Esophagus muscularis mucosa (tissue), 3 donors: Measurements from ENCODE around the gene LIPC.

Source experiments
- POLR2A ChIP-seq: fragments of 450-650 bp; IDR thresholded peaks from one replicate; pipeline ENCODE4 v1.6.1; 2017; ENCODE audit warnings: antibody characterized with exemption, moderate library complexity, mild to moderate bottlenecking, low read depth
- POLR2AphosphoS5 ChIP-seq, 2 donors: sonication (generic); formaldehyde crosslinking; IDR thresholded peaks; one replicate each; pipeline ENCODE4 v1.6.1; 2017; ENCODE audit warnings: antibody characterized with exemption in 2 of 2
- TF ChIP-seq, protein P1 (sequence below), 3 experiments: fragments of 200-600 bp in 2 of 3; fragments of 450-650 bp in 1 of 3; sonication (generic) in 2 of 3; IDR thresholded peaks; one replicate each; pipeline ENCODE4 v1.5.1; 2017 to 2019; ENCODE audit warnings: antibody characterized with exemption in 3 of 3, mild to moderate bottlenecking in 2 of 3, moderate library complexity in 1 of 3

DNA sequence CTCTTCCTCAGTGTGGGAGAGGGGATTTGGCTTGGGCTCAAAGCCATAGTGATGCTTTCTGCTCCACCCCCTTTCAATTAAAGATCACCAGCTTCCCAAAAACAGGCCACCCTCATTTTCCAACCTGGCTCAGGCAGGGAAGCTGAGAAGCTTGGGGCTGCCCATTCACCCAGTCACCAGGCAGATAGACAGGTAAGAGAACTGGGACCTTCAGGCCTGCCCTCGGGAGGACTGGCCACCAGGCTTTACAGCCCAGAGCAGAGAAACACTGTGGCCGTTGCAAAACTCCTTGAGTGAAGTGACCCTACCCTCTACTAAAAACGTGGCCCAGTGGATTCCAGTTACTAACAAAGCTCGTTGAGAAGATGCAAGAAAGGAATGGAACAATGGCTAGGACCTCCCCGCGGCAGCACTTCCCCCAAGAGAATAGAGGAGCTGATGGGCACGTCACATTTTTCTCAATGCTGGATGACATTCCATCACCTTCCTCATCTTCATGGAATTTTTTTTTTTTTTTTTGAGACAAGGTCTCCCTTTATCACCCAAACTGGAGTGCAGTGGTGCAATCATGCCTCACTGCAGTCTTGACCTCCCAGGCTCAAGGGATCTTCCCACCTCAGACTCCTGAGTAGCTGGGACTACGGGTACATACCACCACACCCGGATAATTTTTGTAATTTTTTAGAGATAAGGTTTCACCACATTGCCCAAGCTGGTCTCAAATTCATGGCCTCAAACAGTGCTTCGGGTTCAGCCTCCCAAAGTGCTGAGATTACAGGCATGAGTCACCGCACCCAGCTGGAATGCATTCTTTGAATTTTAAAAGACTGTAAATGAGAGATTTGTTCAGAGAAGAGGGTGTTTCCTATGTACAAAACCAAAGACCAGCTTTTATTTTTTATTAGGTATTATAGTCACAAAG is 37.9 kb downstream of the LIPC start:
- TF ChIP-seq POLR2AphosphoS5 (IDR thresholded peaks at IDR 0.05) (no peak), POLR2A (no peak)
- TF ChIP-seq, protein P1, sequence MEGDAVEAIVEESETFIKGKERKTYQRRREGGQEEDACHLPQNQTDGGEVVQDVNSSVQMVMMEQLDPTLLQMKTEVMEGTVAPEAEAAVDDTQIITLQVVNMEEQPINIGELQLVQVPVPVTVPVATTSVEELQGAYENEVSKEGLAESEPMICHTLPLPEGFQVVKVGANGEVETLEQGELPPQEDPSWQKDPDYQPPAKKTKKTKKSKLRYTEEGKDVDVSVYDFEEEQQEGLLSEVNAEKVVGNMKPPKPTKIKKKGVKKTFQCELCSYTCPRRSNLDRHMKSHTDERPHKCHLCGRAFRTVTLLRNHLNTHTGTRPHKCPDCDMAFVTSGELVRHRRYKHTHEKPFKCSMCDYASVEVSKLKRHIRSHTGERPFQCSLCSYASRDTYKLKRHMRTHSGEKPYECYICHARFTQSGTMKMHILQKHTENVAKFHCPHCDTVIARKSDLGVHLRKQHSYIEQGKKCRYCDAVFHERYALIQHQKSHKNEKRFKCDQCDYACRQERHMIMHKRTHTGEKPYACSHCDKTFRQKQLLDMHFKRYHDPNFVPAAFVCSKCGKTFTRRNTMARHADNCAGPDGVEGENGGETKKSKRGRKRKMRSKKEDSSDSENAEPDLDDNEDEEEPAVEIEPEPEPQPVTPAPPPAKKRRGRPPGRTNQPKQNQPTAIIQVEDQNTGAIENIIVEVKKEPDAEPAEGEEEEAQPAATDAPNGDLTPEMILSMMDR (IDR thresholded peaks at IDR 0.05) = no peak
